Gastrocnemius medialis (tissue), 4 donors: ENCODE results near the gene C14orf180. TPM values are rescaled to one million over a fixed set of nuclear protein-coding genes. Genes with fewer than 3 reads are reported as not detected.

Experiments used
- ATAC-seq, 2 donors: fragments of 150-250 bp; one replicate each; pipeline ENCODE4 v1.9.1; 2016
- DNase-seq, 2 donors: peaks; one replicate each; pipeline ENCODE4 v3.0.0-alpha.2; 2019
- H3K27ac ChIP-seq, 4 donors: fragments of 200-600 bp; sonication (generic); 1 replicate in 1 of 4; 2 replicates in 3 of 4; pipeline ENCODE4 v1.5.1; 2016 to 2018; ENCODE audit warnings: mild to moderate bottlenecking in 2 of 4, moderate library complexity in 1 of 4
- H3K27me3 ChIP-seq, 3 donors: fragments of 200-600 bp; sonication (generic) in 2 of 3; 1 replicate in 1 of 3; 2 replicates in 2 of 3; pipeline versions ENCODE4 v1.5.1 to v1.6.0; 2016 to 2019; ENCODE audit warnings: mild to moderate bottlenecking in 1 of 3, moderate library complexity in 1 of 3
- H3K36me3 ChIP-seq, 2 donors: fragments of 200-600 bp; sonication (generic) in 1 of 2; one replicate each; pipeline ENCODE4 v1.5.1; 2017 to 2018
- H3K4me1 ChIP-seq, 2 donors: fragments of 200-600 bp; sonication (generic) in 1 of 2; one replicate each; pipeline ENCODE4 v1.5.1; 2016 to 2017; ENCODE audit warnings: mild to moderate bottlenecking in 2 of 2
- H3K4me3 ChIP-seq, 4 donors: fragments of 200-600 bp; sonication (generic) in 3 of 4; 1 replicate in 1 of 4; 2 replicates in 3 of 4; pipeline ENCODE4 v1.5.1; 2016 to 2019; ENCODE audit warnings: mild to moderate bottlenecking in 2 of 4
- H3K9me3 ChIP-seq, 3 donors: fragments of 200-600 bp; sonication (generic) in 2 of 3; 1 replicate in 1 of 3; 2 replicates in 2 of 3; pipeline ENCODE4 v1.5.1; 2016 to 2019
- POLR2A ChIP-seq, 2 donors: fragments of 450-650 bp; IDR thresholded peaks; one replicate each; pipeline ENCODE4 v1.6.1; 2017; ENCODE audit warnings: antibody characterized with exemption in 2 of 2, mild to moderate bottlenecking in 2 of 2, moderate library complexity in 2 of 2
- in situ Hi-C, 4 donors: fragments of 200-750 bp; cut with MboI; loops; one replicate each; pipeline versions ENCODE4 v1.15.0 to v1.8.0; 2017; ENCODE audit warnings: low sequenced_read_pairs in 4 of 4
- intact Hi-C: fragments of 100-400 bp; cut with DNase I; formaldehyde crosslinking; loops from one replicate; pipeline ENCODE4 v1.15.1; 2023; ENCODE audit warnings: low total_unique reads
- total RNA-seq, 4 donors: library from RNA; depleted of rRNA; stranded (reverse); fragments of >200 nt; gene quantifications; one replicate each; pipeline versions ENCODE4 v1.1.0 to v1.2.3, GENCODE V29; 2016
- TF ChIP-seq, protein P1 (sequence below), 5 experiments: fragments of 450-650 bp in 3 of 5; fragments of 200-600 bp in 2 of 5; sonication (generic) in 2 of 5; IDR thresholded peaks in 4 of 5; conservative IDR thresholded peaks in 1 of 5; 1 replicate in 4 of 5; 2 replicates in 1 of 5; pipeline ENCODE4 v1.5.1; 2016 to 2019; ENCODE audit warnings: antibody characterized with exemption in 5 of 5, mild to moderate bottlenecking in 3 of 5, moderate library complexity in 3 of 5

The C14orf180 gene
- total RNA-seq, 4 donors from 2014 or later: 0.16 to 1.5 (median 0.25) TPM

DNA sequence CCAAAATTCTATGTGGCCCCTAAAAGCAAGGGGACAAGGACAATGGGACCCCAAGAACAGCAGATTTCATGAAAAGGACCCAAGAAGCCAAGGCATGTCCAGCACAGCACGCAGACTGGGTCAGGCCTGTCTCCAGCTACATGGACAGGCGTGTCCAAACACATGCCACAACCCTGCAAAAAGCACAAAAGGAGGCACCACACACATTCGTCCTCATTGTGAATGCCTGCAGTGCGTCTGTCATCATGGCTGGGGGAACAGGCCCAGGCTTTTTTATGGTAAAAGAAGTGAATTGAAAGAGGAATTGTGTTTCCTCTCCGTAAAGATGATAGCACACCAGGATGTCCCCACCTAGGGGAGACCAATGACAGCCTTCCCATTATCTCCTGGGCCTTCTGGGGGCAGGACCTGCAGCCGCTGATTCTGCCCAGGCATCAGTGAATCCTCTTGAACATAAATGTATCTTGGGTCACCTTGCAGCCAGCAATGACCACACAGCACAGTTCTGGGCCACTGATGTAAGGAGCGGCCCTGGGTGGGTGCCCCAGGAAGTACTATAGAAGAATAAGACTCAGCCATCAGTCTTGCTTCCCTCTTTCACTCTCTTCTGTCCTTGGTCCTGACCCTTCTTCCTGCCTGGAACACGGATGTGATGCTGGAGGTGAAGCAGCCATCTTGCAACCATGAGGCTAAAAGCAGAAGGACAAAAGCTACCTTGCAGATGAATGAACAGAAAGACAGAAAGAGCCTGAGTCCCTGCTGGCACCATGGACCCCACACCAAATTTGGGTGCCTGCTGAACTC, 29.8 kb upstream of the C14orf180 start:
- DNase-seq (no peak), ATAC-seq (no peak)
- Histone ChIP-seq H3K27me3 (peaks cover 22 to 25% (median 23%) of the 10 kb centered on the region in 3 donors), H3K27ac (no peak overlapping the region), H3K4me3 (no peak overlapping the region), H3K36me3 (no peaks in the 10 kb centered on the region), H3K9me3 (no peaks in the 10 kb centered on the region), H3K4me1 (no peaks in the 10 kb centered on the region)
- in situ Hi-C loops: loop anchor here in 3 of 4 donors (25.0 kb wide), 1 partner anchor 412 kb away; the partner anchor contains the start of gene KIF26A (in 3 of the 3)
- TF ChIP-seq, protein P1, sequence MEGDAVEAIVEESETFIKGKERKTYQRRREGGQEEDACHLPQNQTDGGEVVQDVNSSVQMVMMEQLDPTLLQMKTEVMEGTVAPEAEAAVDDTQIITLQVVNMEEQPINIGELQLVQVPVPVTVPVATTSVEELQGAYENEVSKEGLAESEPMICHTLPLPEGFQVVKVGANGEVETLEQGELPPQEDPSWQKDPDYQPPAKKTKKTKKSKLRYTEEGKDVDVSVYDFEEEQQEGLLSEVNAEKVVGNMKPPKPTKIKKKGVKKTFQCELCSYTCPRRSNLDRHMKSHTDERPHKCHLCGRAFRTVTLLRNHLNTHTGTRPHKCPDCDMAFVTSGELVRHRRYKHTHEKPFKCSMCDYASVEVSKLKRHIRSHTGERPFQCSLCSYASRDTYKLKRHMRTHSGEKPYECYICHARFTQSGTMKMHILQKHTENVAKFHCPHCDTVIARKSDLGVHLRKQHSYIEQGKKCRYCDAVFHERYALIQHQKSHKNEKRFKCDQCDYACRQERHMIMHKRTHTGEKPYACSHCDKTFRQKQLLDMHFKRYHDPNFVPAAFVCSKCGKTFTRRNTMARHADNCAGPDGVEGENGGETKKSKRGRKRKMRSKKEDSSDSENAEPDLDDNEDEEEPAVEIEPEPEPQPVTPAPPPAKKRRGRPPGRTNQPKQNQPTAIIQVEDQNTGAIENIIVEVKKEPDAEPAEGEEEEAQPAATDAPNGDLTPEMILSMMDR (IDR thresholded peaks at IDR 0.05 in 4 of 5, conservative IDR thresholded peaks at IDR 0.05 in 1 of 5): no peak
- no peak for TF ChIP-seq POLR2A (IDR thresholded peaks at IDR 0.05)
- intact Hi-C loops: no loop called here

- no peak for TF ChIP-seq POLR2A (IDR thresholded peaks at IDR 0.05)
- TF ChIP-seq, protein P1 (IDR thresholded peaks at IDR 0.05 in 4 of 5, conservative IDR thresholded peaks at IDR 0.05 in 1 of 5): no peak
- Histone ChIP-seq H3K36me3 (no peaks in the 10 kb centered on the region), H3K27me3 (peaks cover 16 to 19% (median 17%) of the 10 kb centered on the region in 3 donors), H3K4me1 (no peaks in the 10 kb centered on the region), H3K27ac (no peak overlapping the region), H3K4me3 (no peak overlapping the region), H3K9me3 (no peaks in the 10 kb centered on the region)
- ATAC-seq: no peak
- no peak for DNase-seq
- in situ Hi-C loops (loop anchor here in 3 of 4 donors (25.0 kb wide), 1 partner anchor 413 kb away; the partner anchor contains the start of gene KIF26A (in 3 of the 3)), intact Hi-C loops (no loop called here)
Measured at GRCh38 chr14:104550340-104550860, 29.2 kb upstream of the C14orf180 start.

DNA sequence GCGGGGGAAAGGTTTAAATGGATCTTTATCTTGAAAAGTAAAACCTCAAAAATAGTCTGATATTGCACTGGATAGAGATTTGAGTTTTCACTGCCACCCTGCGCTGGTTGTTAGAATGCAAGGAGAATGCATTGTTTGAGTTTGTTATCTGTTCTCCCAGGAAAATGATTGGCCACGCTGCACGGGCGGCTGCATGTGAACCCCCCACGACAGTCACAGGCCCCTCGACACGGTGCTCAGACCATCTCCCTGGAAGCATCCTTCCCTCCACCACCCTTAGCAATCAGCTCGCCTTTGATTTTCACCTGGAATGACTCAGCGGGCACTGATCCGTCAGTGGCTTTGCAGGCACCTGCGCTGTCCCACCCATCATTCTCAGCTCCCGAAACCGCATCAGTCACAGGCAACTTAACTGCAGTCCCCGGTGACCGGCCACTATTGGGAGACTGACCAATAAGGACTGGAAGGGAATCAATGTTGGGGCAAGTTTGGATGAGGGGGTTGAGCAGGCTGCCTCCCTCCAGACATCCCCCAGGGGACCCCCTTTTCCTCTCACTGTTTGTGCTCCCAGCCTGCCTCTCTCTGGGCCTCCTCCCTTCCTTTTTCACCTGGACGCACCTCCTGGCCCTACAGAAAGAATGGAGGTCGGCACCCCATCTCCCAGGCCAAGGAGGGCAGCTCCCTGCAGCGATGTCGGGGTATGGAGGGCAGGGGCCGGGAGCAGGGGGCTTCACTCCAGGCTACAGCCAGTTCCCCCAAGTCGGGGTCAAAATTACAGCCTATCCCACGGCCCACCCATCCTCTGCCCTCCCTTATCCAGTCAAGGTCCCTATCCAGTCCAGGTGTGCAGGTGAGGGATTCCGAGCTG, 28.5 kb upstream of the C14orf180 start:
- in situ Hi-C loops: loop anchor here in 3 of 4 donors (25.0 kb wide), 1 partner anchor 414 kb away; the partner anchor contains the start of gene KIF26A (in 3 of the 3)
- peaks cover 9 to 12% (median 10%) of the 10 kb centered on the region in 3 donors for H3K27me3 ChIP-seq

More for the DNA sequence above, 28.5 kb upstream of the C14orf180 start:
- TF ChIP-seq, protein P1 (IDR thresholded peaks at IDR 0.05 in 4 of 5, conservative IDR thresholded peaks at IDR 0.05 in 1 of 5): no peak
- no peak for TF ChIP-seq POLR2A (IDR thresholded peaks at IDR 0.05)
- DNase-seq (no peak), ATAC-seq (no peak)
- Histone ChIP-seq H3K4me3 (no peak overlapping the region), H3K4me1 (no peaks in the 10 kb centered on the region), H3K9me3 (no peaks in the 10 kb centered on the region), H3K36me3 (no peaks in the 10 kb centered on the region), H3K27ac (no peak overlapping the region)
- intact Hi-C loops: no loop called here
